Measurements from ENCODE around the gene SLC49A4. TPM values are rescaled to one million over a fixed set of nuclear protein-coding genes. Genes with fewer than 3 reads are reported as not detected.
A peak's percentile ranks its signal among the peaks of the same experiment; 100 is the strongest.
"Not testable (repeated sequence)": the region's sequence is repeated elsewhere in the genome, so short reads cannot be mapped to it uniquely, and the experiment has no call there.

Gene SLC49A4
- total RNA-seq (10 to 100 TPM; 17.7 to 23.7 TPM), polyA plus RNA-seq (ENCODE audit: insufficient read depth, low read depth, low replicate concordance) (12.4 TPM)
- long read RNA-seq, donor 1, transcript DIRC2-201 (9 exons, 3,596 nt): major isoform, 6 of 6 reads
- long read RNA-seq, donor 1, partial matches to known transcripts: 0 of 6 reads
- long read RNA-seq, donor 1, other reads (novel, unspliced or antisense): 0 of 6 reads
- long read RNA-seq, donor 2, partial matches to known transcripts: 0 of 3 reads
- long read RNA-seq, donor 2, other reads (novel, unspliced or antisense): 0 of 3 reads

GRCh38 chr3:122794779-122795673 lies at the start of gene SLC49A4:
TSS of gene SLC49A4 (plus strand) at chr3:122795069. CDS start at chr3:122795193, 124 bp downstream.
- Histone ChIP-seq H3K4me3 (peak within 1 kb of the TSS; percentile 75 to 79), H3K4me1 (peaks cover 11% of the 10 kb centered on the region), H3K36me3 (ENCODE audit: low read depth, missing control alignments) (no peaks in the 10 kb centered on the region), H3K9me3 (no peaks in the 10 kb centered on the region), H3K27me3 (no peaks in the 10 kb centered on the region), H3K27ac (peak within 1 kb of the TSS; percentile 84 to 97)
- intact Hi-C loops (cut with DNase I; ENCODE audit: low total_unique reads): no loop called here
- 0 to 1% methylated on average over 21 to 41 of the region's 84 CpGs for WGBS, 2 donors
- TF ChIP-seq CTCF (IDR thresholded peaks at IDR 0.05) (no peak), POLR2A (IDR thresholded peaks at IDR 0.05) (peak; percentile 22)
- peak; percentile 79 for DNase-seq

GRCh38 chr3:122745369-122746021 lies 49.4 kb upstream of the SLC49A4 start:
- intact Hi-C loops (cut with DNase I; ENCODE audit: low total_unique reads): no loop called here

DNA sequence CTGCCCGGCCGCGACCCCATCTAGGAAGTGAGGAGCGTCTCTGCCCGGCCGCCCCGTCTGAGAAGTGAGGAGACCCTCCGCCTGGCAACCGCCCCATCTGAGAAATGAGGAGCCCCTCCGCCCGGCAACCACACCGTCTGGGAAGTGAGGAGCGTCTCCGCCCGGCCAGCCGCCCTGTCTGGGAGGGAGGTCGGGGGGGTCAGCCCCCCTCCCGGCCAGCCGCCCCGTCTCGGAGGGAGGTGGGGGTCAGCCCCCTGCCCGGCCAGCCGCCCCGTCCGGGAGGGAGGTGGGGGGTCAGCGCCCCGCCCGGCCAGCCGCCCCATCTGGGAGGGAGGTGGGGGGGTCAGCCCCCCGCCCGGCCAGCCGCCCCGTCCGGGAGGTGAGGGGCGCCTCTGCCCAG lies 47.6 kb upstream of the SLC49A4 start:
- H3K9me3 ChIP-seq; H3K27me3 ChIP-seq; intact Hi-C loops (cut with DNase I; ENCODE audit: low total_unique reads); H3K4me1 ChIP-seq; H3K27ac ChIP-seq; H3K4me3 ChIP-seq; DNase-seq; H3K36me3 ChIP-seq (ENCODE audit: low read depth, missing control alignments): not testable (repeated sequence)
- WGBS, 2 donors: 95% methylated on average over 18 of the region's 35 CpGs; no CpG with 5 or more reads in 1 of the 2 donors

More at GRCh38 chr3:122745369-122746021, 49.4 kb upstream of the SLC49A4 start:
- WGBS, 2 donors: 93% methylated on average over 4 of the region's 4 CpGs
- no peak for DNase-seq
- no peaks in the 10 kb centered on the region for H3K4me1 ChIP-seq
- no peaks in the 10 kb centered on the region for H3K9me3 ChIP-seq
- no peak overlapping the region for H3K27ac ChIP-seq
- H3K36me3 ChIP-seq (ENCODE audit: low read depth, missing control alignments): no peaks in the 10 kb centered on the region
- no peaks in the 10 kb centered on the region for H3K27me3 ChIP-seq
- H3K4me3 ChIP-seq: no peak overlapping the region
- no peak for TF ChIP-seq CTCF (IDR thresholded peaks at IDR 0.05)
- TF ChIP-seq POLR2A (IDR thresholded peaks at IDR 0.05): no peak

- DNase-seq: no peak
- Histone ChIP-seq H3K36me3 (ENCODE audit: low read depth, missing control alignments) (no peaks in the 10 kb centered on the region), H3K4me1 (no peaks in the 10 kb centered on the region), H3K27ac (no peak overlapping the region), H3K9me3 (no peaks in the 10 kb centered on the region), H3K27me3 (no peaks in the 10 kb centered on the region), H3K4me3 (no peak overlapping the region)
- intact Hi-C loops (cut with DNase I; ENCODE audit: low total_unique reads): no loop called here
- no peak for TF ChIP-seq POLR2A (IDR thresholded peaks at IDR 0.05)
- no peak for TF ChIP-seq CTCF (IDR thresholded peaks at IDR 0.05)
- 88 to 100% methylated on average over 1 of the region's 1 CpG for WGBS, 2 donors
These were observed 46.5 kb upstream of the SLC49A4 start for GRCh38 chr3:122748347-122748746.

- H3K4me1 ChIP-seq: no peaks in the 10 kb centered on the region
- intact Hi-C loops (cut with DNase I; ENCODE audit: low total_unique reads): no loop called here
- 81% methylated on average over 5 of the region's 5 CpGs for WGBS, 2 donors
- H3K27me3 ChIP-seq: no peaks in the 10 kb centered on the region
- H3K9me3 ChIP-seq: no peaks in the 10 kb centered on the region
- no peak overlapping the region for H3K27ac ChIP-seq
- TF ChIP-seq POLR2A (IDR thresholded peaks at IDR 0.05): no peak
- TF ChIP-seq CTCF (IDR thresholded peaks at IDR 0.05): peak; percentile 41 to 62 (median 62)
- no peak overlapping the region for H3K4me3 ChIP-seq
- DNase-seq: no peak
- H3K36me3 ChIP-seq (ENCODE audit: low read depth, missing control alignments): no peaks in the 10 kb centered on the region
These were observed 39.9 kb upstream of the SLC49A4 start for GRCh38 chr3:122754929-122755328.

All from testis (tissue), 5 donors.